Measurements from ENCODE around the gene NRXN3.

The NRXN3 gene

GRCh38 chr14:79724934-79725717 is 1555.0 kb downstream of the NRXN3 start:
- no peak for DNase-seq (ENCODE audit: low read depth)
- no peak overlapping the region for H3K4me3 ChIP-seq (ENCODE audit: low read depth, low read length)
- no peak for TF ChIP-seq CTCF (IDR thresholded peaks at IDR 0.05; ENCODE audit: low read depth, low read length, missing control alignments)
- in situ Hi-C loops (cut with HindIII; ENCODE audit: low sequenced_read_pairs) = no loop called here

- in situ Hi-C loops (cut with HindIII; ENCODE audit: low sequenced_read_pairs) = no loop called here
- TF ChIP-seq CTCF (IDR thresholded peaks at IDR 0.05; ENCODE audit: low read depth, low read length, missing control alignments) = no peak
- no peak overlapping the region for H3K4me3 ChIP-seq (ENCODE audit: low read depth, low read length)
- no peak for DNase-seq (ENCODE audit: low read depth)
These were observed 1557.7 kb downstream of the NRXN3 start for GRCh38 chr14:79727900-79728299.

- H3K4me3 ChIP-seq (ENCODE audit: low read depth, low read length) = no peak overlapping the region
- TF ChIP-seq CTCF (IDR thresholded peaks at IDR 0.05; ENCODE audit: low read depth, low read length, missing control alignments) = no peak
- in situ Hi-C loops (cut with HindIII; ENCODE audit: low sequenced_read_pairs) = no loop called here
- DNase-seq (ENCODE audit: low read depth) = no peak
These were observed 1558.2 kb downstream of the NRXN3 start for GRCh38 chr14:79728331-79728730.

GRCh38 chr14:79729731-79730130 is 1559.6 kb downstream of the NRXN3 start:
- in situ Hi-C loops (cut with HindIII; ENCODE audit: low sequenced_read_pairs) = no loop called here
- H3K4me3 ChIP-seq (ENCODE audit: low read depth, low read length) = no peak overlapping the region
- no peak for DNase-seq (ENCODE audit: low read depth)
- TF ChIP-seq CTCF (IDR thresholded peaks at IDR 0.05; ENCODE audit: low read depth, low read length, missing control alignments) = no peak

GRCh38 chr14:79730196-79730595 is 1560.0 kb downstream of the NRXN3 start:
- in situ Hi-C loops (cut with HindIII; ENCODE audit: low sequenced_read_pairs) = no loop called here
- DNase-seq (ENCODE audit: low read depth) = no peak
- TF ChIP-seq CTCF (IDR thresholded peaks at IDR 0.05; ENCODE audit: low read depth, low read length, missing control alignments) = no peak
- H3K4me3 ChIP-seq (ENCODE audit: low read depth, low read length) = no peak overlapping the region

- H3K4me3 ChIP-seq (ENCODE audit: low read depth, low read length) = no peak overlapping the region
- peak; percentile 81 for DNase-seq (ENCODE audit: low read depth)
- TF ChIP-seq CTCF (IDR thresholded peaks at IDR 0.05; ENCODE audit: low read depth, low read length, missing control alignments) = no peak
- in situ Hi-C loops (cut with HindIII; ENCODE audit: low sequenced_read_pairs) = no loop called here
These were observed 1560.8 kb downstream of the NRXN3 start for GRCh38 chr14:79730953-79731352.

Measured in astrocyte of the cerebellum (primary cell).